ENCODE data around the gene KCND2.
"Not testable (repeated sequence)": the region's sequence is repeated elsewhere in the genome, so short reads cannot be mapped to it uniquely, and the experiment has no call there.

The KCND2 gene

DNA sequence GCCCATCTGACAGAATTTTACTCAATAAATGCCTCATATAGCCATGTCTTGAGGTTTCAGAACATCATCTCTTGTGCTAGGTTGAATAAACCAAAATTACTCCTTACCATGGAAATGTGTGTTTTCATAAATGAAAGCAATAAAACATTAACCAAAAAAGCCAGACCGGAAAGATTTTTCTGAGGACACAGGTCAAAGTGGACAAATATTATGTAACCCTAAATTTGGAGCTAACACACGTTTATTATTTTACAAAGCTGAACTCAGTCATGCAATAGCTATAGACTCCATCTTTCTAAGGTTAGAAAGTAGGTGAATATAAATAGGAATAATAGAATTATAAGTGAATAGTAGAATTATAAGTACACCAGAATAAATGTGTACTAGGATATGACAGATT, 315.9 kb downstream of the KCND2 start:
- no peak for DNase-seq

DNA sequence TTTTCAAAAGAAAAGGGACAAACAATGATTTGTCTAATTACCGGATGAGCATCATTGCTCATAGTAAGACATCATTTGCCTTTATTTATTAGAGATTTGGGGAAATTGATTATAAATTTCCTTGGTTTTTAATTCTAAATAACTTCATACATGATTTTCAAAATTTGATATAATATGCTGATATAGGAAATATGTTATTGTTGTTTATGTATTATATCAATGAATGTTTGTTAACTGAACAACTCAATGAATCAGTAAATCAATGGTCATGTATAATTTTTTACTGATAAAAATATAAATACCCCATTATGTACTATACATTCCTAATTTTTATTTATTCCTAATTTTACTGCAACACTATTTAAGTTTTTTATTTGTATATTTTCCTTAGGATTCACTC, 327.6 kb downstream of the KCND2 start:
- no peak for DNase-seq

DNA sequence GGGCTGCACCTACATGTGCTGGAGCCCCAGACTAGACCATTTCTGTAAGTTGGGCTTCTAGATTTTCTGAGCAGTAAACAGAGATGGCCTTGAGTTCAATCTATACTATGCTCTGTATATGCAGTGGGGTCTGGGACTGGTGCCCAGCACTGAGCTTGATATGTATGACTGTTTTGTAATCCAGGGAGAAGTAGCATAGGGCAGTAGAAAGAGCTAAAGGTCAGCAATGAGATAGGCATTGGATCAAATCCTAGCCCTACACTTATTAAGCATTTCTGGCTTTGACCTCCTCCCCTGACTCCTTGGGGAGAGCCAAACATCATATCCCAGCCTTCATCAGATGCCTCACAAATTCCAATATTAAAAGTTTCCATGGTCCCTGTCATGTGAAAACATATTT, 330.4 kb downstream of the KCND2 start:
- DNase-seq = no peak

DNA sequence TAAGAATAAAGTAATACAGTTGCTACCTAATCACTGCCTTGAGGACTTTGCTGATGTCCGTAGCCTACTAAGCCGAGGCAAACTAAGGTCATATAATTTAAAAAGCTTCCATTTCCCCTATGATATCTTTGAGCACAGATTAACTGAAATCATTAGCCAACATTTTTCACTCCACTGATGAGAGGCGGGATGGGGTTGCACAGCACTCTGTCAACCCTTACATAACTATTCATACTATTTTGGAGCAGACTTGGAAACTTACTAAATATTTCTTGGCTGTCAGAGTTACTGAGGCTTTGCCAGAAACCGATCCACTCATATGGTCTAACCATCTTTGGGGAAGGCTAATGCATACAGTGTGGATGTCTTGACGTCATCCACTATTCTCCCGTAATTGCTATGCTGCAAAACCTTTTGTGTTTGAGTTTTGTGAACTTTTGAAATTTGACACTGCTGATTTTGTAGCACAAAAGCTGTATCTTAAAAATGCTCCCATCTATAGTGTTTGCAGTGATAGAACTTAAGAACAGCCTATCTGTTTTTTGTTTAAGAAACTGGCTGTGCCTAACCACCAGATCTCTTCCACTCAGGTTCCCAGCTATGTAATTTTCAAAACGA, 336.3 kb downstream of the KCND2 start:
- DNase-seq = no peak

DNA sequence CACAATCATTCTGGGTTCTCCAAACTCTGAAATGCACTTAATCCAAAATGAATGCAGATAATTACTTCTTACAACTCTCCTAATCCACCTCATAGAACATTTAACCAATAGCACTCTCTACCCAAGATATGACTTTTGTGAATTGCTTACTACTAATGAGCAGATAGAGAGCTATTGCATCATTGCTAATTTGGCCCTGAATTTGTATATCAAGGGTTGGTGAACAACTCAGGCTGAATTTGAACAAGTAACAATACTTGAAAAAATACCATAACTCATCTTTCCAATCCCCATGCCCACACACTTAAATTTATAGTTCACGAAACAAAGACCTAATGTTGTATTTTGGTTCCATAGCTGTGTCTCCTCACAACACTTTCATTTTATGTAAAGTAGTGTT, 339.0 kb downstream of the KCND2 start:
- no peak for DNase-seq

DNA sequence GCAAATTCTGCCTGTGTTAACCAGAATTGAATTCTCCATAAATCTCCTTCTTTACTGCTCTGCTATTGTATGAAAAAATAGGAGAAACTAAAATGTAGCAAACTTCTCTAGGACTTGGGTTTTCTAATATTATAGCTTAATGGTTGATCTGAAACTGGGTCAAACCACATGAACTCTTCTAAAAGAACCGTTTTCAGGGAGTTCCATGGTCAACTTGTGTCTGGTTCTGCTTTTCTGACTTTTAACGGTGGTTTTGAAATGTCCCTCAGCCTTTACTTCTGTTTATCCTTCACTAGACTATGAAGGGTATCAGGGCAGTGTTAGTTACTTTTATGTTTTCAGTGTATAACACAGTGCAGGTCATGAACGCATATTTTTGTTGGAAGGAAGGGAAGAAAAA, 342.7 kb downstream of the KCND2 start:
- no peak for DNase-seq

DNA sequence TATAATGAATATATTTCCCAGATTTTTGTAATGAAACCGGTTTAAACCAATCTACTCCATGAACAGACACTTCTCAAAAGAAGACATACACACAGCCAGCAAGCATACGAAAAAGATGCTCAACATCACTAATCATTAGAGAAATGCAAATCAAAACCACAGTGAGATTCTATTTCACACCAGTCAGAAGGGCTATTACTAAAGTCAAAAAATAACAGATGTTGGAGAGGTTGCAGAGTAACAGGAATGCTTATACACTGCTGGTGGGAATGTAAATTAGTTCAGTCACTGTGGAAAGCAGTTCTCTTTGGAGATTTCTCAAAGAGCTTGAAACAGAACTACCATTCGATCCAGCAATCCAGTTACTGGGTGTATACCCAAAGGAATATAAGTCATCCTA, 344.3 kb downstream of the KCND2 start:
- DNase-seq = no peak

DNA sequence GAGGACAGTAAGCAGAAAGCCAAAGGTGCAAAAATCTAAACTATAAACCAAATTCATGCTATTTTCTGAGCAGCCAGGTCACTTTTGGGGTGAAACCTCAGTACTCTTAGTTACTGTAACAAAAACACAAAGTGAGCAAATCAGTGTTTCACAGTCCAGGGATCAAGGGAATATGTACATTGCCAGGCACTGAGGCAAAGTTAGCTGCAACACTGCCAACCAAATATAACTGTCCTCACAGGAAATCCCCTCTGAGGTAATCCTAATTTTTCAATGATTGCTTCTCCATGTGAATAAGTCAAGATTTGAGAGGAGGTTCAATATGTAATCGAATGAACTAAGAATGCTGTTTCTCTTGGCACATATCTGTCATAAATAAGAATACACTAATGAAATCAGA, 355.3 kb downstream of the KCND2 start:
- DNase-seq = no peak

DNA sequence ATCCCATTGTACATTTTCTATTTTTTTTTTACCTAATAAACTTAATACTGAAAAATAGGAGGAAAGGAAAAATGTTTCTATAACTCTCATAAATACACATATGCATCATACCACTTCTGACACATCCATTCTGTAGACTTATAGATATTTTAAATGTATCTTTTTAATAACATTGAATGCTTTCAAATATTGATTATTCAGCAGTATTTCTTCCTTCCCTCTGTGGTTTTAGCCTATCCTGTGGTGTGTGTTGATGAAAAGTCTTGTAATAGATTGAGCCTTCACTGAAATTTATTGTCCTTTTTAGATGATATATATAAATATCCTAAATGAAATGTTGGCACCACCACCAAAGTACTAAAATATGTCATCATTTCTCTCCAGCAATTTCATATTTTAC, 366.9 kb downstream of the KCND2 start:
- DNase-seq = no peak

DNA sequence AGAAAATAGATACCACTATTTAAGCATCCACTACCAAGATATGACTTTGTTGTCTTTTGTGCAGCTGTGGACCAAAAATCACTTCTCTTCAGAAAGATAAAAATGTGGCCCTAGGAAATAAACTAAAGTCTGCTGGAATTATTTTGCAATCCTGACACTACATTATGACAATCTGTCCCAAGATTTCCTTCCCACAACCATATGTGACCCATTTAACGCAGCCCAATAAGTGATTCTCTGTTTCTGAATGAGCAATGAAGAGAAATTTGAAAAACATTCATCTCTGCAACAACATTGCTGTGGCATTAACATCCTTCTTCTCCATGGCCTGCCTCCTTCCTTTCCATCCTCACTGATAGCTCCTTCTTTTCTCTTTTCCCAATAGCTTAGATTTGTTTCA, 373.0 kb downstream of the KCND2 start:
- DNase-seq = no peak

DNA sequence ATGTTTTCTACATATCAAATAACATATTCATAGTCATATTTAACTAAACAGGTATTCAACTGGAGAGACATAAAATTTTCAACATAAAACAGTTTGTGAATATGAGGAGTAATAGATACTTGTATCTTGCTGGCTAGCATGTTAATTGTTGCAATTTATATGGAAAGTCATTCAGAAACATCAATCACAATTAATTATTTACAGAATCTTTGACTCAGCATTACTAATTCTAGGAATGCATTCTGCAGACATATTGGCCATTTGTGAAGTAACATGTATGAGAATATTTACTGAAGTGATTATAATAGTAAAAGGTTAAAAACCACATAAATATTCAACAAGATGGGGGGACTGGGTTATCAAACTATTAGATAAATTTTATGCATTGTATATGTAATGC, 381.3 kb downstream of the KCND2 start:
- no peak for DNase-seq

DNA sequence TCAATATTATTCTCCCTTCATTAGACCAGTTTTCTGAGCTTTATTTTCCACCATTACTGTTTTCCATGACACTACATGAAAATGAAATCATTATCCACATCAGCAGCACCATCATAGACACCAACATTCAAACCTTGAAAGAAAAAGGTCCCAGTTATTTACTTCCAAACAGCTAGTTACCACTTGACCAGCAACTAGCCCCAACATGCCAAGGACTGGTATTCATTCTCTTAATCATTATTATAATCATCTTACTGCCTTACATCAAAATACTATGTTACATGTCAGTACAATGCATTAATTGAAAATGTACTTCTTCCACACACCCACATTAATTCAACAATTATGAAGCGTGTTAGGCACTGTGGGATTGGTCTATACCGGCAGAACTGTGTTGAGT, 385.5 kb downstream of the KCND2 start:
- no peak for DNase-seq

DNA sequence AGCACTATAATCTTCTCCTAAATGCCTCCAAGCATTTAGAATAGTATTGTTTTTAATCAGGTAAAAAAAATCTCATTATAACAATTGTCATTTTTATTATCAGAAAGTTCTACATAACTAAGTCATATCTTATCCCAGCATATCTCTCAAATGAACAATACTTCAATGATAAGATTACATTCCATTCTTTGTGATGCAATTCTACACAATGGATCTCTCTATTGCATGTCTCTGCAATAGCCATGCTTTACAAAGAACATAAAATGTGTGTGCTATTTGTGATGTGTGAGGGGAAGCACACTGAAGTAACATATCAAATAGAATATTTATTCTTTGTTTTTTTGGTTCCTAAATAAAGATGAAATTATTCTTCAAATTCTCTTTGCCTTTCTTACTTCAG, 389.3 kb downstream of the KCND2 start:
- DNase-seq = no peak

DNA sequence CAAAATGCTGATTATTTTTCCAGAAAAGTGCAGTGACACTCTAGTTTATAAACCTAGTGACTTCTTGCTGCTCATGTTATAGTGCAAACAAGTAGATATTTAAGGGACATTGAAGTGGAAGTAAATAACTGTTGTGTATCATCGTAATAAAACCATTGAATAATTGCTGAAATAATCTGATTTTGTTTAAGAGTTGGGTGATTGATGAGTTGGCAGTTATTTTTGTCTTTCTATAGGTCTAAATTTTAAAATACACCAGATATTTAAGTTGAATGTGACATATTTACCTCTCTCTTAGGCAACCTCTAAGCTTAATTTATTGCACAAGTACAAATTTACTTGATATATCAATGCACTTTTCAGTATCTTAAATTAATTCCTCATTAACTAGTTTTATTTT, 392.1 kb downstream of the KCND2 start:
- DNase-seq = no peak

DNA sequence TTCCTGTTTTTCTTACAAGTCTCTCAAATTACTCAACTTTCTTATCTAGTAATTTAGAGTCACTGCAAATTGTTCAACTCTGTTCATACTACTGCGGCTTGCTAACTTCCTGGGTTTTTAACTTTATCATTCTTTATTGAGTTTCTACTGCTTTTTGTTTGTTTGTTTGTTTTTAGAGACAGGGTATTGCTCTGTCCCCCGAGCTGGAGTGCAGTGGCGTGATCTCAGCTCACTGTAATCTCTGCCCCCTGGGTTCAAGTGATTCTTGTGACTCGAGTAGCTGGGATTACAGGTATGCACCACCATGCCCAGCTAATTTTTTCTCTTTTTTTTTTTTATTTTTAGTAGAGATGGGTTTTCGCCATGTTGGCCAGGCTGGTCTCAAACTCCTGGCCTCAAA, 402.1 kb downstream of the KCND2 start:
- no peak for DNase-seq

DNA sequence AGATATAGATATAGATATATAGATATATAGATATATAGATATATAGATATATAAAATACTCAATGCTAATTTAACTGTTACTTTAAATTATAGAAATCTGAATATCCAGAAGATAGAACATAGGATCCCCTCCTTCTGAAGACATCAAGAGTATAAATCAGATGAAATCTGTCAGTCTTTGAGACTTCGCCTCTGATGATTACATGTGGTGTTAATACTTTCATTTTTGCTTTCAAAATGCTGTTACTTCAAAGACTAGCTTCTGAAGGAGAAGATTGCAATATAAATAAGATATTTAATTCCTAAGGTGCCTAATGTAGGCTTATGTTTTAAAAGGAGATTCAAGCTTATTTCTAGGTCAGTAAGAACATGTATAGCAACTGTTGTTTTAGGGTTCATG, 404.6 kb downstream of the KCND2 start:
- DNase-seq = no peak

DNA sequence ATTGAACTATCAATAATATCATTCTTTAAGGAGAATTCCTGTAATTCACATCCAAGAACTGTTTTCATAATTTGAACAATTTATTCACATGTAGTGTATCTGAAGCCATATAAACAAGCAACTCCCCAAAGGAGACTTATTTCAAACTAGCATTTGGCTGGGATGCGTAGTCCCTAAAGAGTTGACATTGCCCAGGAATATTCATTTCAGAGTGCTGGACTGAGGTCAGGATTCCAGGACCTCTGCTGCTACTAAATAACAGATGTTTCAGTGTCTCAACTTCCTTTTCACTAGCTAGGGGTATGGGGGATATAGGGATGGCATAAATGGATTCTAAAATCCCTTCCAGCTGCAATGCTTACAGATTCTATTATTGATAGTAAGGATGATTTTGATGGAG, 408.0 kb downstream of the KCND2 start:
- no peak for DNase-seq

DNA sequence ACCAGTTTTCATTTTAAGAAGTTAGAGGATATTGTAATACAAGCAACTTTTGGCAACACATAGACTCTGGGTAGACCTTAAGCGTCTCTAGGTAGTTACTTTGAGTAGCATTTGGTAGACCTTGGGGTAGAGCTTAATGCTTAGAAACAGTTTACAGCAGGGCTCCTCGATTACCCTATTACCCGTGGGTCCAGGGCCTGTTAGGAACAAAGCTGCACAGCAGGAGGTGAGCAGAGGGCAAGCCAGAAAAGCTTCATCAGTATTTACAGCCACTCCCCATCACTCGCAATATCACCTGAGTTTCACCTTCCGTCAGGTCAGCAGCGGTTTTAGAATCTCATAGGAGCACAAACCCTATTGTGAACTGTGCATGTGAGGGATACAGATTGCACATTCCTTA, 411.5 kb downstream of the KCND2 start:
- no peak for DNase-seq

DNA sequence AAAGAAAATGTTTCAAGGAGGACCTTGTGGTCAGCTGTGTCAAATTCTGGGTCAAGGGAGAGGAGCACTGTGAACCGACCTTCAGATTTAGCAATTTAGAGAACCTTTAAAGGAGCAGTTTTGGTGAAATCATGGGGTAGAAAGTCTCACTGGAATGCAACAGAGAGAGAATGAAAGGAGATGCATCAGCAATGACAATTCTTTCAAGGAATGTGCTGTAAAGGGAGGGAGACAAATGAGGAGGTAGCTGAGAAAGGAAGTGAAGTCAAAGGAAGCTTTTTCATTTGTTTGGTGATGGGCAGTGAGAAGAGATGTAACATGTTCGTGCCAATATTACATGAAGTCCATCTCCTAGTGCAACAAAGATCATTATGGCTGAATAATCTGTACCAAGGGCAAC, 418.9 kb downstream of the KCND2 start:
- no peak for DNase-seq

DNA sequence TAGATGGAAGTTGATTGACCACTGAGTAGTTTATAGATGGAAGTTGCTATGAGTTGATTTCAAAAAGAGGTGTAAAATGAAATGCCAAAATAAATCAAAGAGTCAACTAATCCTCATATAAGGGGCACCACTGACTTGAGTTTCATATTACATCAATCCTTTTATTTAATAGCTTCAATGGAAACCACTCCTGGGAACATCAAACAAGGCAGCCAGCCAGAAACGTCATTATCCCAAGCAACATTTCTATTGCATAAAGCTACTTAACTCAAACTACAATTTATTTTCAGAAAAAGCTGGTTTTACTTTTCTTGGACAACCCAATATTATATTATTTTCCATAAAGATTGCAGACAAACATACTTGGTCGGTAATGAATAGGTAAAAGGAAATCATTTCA, 422.9 kb downstream of the KCND2 start:
- no peak for DNase-seq

DNA sequence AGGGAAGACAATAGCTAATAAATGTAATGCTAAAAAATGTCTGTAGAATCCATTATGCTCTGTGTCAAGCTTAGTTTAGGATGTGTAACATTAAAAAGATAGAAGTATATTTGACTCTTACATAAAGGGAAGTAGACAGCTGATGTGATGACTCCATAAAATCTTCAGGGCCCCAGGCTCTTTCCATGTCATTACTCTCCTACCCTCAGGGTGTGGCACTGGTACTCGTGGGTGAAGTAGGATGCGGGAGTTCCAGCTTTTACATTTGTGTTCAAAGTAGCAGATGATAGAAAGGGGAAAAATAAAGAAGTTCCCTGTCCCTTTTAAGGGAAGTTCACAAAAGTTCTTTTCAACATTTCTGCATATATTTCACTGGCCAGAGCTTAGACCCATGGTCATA, 427.8 kb downstream of the KCND2 start:
- DNase-seq = no peak

DNA sequence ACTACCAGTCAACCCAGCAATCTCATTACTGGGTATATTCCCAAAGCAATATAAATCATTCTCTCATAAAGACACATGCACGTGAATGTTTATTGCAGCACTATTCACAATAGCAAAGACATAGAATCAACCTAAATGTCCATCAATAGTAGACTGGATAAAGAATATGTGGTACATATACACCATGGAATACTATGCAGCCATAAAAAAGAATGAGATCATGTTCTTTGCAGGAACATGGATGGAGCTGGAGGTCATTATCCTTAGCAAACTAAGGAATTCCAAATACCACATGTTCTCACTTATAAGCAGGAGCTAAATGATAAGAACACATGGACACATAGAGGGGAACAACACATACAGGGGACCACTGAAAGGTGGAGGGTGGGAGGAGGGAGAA, 429.4 kb downstream of the KCND2 start:
- not testable (repeated sequence) for DNase-seq

DNA sequence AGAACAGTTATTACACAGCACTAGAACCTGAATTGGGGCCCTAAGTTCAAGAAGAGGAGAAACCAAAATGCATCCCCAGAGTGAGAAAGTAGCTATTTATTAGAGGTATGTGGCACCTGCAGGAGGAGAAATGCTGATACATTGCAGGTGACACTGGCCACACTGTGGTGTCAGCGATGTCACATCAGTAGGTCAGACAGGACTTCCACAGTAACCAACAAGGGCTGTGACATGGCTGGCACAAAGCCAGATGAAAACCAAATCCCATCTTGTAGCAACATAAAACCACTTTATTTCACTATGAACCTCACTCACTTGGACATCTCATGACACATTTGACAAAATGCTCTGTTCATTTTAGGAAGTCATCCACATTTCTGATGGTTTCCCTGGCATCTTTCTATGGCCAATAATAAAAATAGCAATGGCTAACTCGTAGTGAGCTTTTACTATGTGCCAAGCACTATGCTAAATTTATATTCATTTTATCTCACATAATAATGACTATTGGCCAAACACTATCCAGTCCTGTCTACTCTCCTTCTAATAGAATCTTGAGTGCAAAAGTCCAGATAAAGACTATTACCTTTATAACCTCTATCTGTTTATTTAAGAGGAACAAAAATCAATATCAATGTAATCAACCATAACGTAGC, 430.7 kb downstream of the KCND2 start:
- DNase-seq = no peak

DNA sequence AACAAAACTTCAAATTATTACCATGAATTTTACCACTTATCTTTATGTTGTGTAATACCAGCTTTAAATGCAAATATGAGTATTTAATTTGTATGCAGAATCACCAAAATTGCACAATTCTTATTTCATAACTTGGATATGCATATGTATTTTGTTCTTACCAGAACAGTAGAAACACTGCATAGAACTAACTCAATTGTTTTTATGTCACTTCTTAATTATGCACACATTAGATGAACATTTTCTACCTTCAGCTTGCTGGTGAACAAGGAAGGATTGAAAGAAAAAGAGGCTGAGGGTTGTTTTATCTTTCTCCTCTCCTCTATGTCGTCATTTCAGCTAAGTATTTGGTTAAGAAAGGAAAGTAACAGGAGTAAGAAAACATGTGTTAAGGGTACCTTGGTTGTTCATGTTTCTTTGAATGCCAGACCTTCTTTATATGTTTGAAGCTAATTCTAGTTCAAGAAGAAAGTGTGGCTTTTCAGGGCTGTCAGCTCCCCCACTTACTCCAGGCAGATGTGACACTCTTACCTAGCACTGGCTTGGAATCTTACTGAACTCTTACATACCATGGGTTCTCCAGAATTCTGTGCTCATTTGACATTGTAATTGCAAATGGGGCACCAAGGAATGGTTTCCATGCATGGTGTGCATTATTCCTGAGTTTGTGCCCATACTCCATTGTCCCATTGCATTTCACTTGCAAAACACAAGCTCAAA, 436.4 kb downstream of the KCND2 start:
- no peak for DNase-seq

DNA sequence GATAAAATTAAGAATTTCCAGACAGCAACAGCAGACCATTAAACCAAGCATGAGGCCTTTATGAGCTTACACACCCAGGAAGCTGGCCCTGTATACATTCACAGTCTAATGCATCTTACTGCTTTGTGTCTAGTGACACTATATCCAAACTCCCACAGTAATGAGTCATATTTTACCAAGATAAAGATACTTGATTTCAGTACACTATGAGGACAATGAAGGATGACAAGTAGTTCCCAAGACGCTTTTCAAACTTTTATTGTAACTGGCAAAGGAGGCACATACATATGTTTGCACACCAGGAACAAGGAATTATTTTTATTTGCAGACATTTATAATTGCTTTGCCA, 437.0 kb downstream of the KCND2 start:
- DNase-seq = no peak

All from activated CD4-positive, CD25-positive, alpha-beta regulatory T cell treated with anti-CD3 and anti-CD28 coated beads, Interleukin-2, amount 50 U/mL, for 72 hours (primary cell).